ENCODE data around the gene UST.
"Not testable (repeated sequence)": the region's sequence is repeated elsewhere in the genome, so short reads cannot be mapped to it uniquely, and the experiment has no call there.

The UST gene

DNA sequence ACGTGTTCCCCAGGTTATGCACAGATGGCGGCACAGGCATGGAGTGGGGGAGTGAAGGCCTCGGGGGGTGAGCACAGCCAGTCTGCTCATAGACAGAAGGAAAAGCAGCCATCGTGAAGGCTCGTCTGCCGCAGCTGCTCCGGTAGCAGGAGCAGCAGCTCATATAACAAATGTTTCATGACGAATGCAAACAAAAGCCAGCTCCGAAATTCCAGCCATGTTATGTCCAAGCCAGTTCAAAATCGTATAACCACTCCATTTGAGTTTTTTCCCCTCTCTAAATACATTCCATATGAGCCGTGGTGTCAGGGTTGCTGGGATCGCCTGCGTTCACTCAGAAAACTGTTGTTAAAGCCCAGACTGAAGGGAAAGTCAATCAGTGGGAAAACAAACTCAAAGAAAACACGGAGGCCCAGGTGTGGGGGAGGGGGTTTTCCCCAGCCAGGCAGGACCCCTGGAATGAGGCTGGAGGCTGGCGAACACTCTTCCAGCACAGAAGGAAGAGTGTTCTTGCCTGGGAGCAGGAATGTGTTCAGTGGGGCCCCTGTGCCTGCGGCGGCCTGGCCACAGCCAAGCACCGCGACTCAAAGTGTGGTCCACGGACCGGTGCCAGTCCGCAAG, 290.3 kb downstream of the UST start:
- peak overlapping the region; percentile 15 for H3K27ac ChIP-seq (ENCODE audit: low read length, poor library complexity, severe bottlenecking)

DNA sequence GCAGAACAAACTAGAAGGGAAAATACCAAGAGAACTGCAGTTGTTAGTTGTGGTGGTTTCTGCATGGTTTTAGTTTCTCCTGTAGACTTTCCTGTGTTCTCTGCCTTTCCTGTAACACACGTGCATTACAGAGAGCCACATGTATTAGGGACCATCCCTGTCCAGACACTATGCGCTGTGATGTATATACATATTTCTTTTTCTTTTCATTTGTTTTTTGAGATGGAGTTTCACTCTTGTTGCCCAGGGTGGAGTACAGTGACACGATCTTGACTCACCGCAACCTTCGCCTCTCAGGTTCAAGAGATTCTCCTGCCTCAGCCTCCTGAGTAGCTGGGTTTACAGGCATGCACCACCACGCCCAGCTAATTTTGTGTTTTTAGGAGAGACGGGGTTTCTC, 292.2 kb downstream of the UST start:
- WGBS = 94% methylated on average over 5 of the region's 7 CpGs
- DNase-seq; H3K18ac ChIP-seq (ENCODE audit: low read depth in 1 of 2, low read length in 2 of 2); H3K27me3 ChIP-seq (ENCODE audit: control insufficient read depth in 1 of 2, insufficient read depth in 1 of 2, low read length in 2 of 2); H3K27ac ChIP-seq (ENCODE audit: low read length, poor library complexity, severe bottlenecking); H2BK15ac ChIP-seq (ENCODE audit: low read depth, poor library complexity, severe bottlenecking); H3K79me1 ChIP-seq (replicated peaks; ENCODE audit: low read length, poor library complexity, severe bottlenecking); H4K8ac ChIP-seq (ENCODE audit: low read length); H2BK5ac ChIP-seq (ENCODE audit: low read depth, low read length, poor library complexity, severe bottlenecking); H3K4me1 ChIP-seq (ENCODE audit: control insufficient read depth, insufficient read depth, low read depth, low read length); H3K9me3 ChIP-seq (ENCODE audit: control insufficient read depth, low read length); H3K4me3 ChIP-seq (ENCODE audit: insufficient read depth in 1 of 2, low read depth in 1 of 2, low read length in 2 of 2); H3K4ac ChIP-seq (ENCODE audit: low read depth in 1 of 2, low read length in 2 of 2); H3K36me3 ChIP-seq (ENCODE audit: control insufficient read depth in 1 of 2, insufficient read depth in 2 of 2, low read depth in 1 of 2, low read length in 2 of 2); H4K91ac ChIP-seq (ENCODE audit: low read length); H2BK12ac ChIP-seq (ENCODE audit: low read length in 2 of 2); H2BK120ac ChIP-seq (ENCODE audit: low read depth, low read length); H3K23ac ChIP-seq (ENCODE audit: low read length in 2 of 2); H3K4me2 ChIP-seq (ENCODE audit: low read length, poor library complexity, severe bottlenecking); H3K14ac ChIP-seq (ENCODE audit: low read length in 2 of 2); H3K9ac ChIP-seq (ENCODE audit: low read length); H2AFZ ChIP-seq (ENCODE audit: low read depth, low read length); H2AK5ac ChIP-seq (ENCODE audit: low read length, severe bottlenecking): not testable (repeated sequence)

More for the DNA sequence above, 290.3 kb downstream of the UST start:
- Histone ChIP-seq H2BK5ac (ENCODE audit: low read depth, low read length, poor library complexity, severe bottlenecking) (peak overlapping the region; percentile 20), H4K8ac (ENCODE audit: low read length) (peak overlapping the region; percentile 45), H2BK120ac (ENCODE audit: low read depth, low read length) (no peak overlapping the region), H3K9ac (ENCODE audit: low read length) (peak overlapping the region; percentile 21), H3K4ac (ENCODE audit: low read depth in 1 of 2, low read length in 2 of 2) (no peak overlapping the region), H3K36me3 (ENCODE audit: control insufficient read depth in 1 of 2, insufficient read depth in 2 of 2, low read depth in 1 of 2, low read length in 2 of 2) (no peaks in the 10 kb centered on the region), H2AFZ (ENCODE audit: low read depth, low read length) (no peak overlapping the region), H3K79me1 (replicated peaks; ENCODE audit: low read length, poor library complexity, severe bottlenecking) (no peaks in the 10 kb centered on the region), H4K91ac (ENCODE audit: low read length) (no peak overlapping the region), H3K4me3 (ENCODE audit: insufficient read depth in 1 of 2, low read depth in 1 of 2, low read length in 2 of 2) (no peak overlapping the region), H2BK15ac (ENCODE audit: low read depth, poor library complexity, severe bottlenecking) (no peak overlapping the region), H3K18ac (ENCODE audit: low read depth in 1 of 2, low read length in 2 of 2) (no peak overlapping the region), H3K4me2 (ENCODE audit: low read length, poor library complexity, severe bottlenecking) (no peak overlapping the region), H3K23ac (ENCODE audit: low read length in 2 of 2) (no peak overlapping the region), H3K9me3 (ENCODE audit: control insufficient read depth, low read length) (no peaks in the 10 kb centered on the region), H3K4me1 (ENCODE audit: control insufficient read depth, insufficient read depth, low read depth, low read length) (peaks cover 14% of the 10 kb centered on the region), H3K27me3 (ENCODE audit: control insufficient read depth in 1 of 2, insufficient read depth in 1 of 2, low read length in 2 of 2) (no peaks in the 10 kb centered on the region), H2AK5ac (ENCODE audit: low read length, severe bottlenecking) (peak overlapping the region; percentile 3), H3K14ac (ENCODE audit: low read length in 2 of 2) (peak overlapping the region in 1 of 2 experiments; percentile 62), H2BK12ac (ENCODE audit: low read length in 2 of 2) (no peak overlapping the region)
- WGBS = 79% methylated on average over 22 of the region's 22 CpGs
- no peak for DNase-seq

DNA sequence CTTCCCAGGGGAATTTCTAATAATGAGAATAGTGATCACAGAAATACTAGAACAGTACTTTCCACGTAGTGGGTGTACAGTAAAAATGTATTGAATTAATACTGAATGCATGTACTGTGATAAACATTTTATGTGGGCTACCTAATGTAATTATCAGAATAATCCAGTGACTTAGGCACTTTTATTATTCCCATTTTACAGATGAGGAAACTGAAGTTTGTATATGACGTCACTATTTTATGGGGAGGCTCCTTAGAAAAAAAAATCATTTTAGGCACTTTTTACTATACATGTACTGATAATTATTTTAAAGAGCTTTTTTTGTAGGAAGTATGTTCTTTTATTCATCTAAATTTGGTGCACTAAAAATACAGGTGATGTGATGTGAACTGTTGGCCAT, 295.1 kb downstream of the UST start:
- no peak overlapping the region for H2AK5ac ChIP-seq (ENCODE audit: low read length, severe bottlenecking)

DNA sequence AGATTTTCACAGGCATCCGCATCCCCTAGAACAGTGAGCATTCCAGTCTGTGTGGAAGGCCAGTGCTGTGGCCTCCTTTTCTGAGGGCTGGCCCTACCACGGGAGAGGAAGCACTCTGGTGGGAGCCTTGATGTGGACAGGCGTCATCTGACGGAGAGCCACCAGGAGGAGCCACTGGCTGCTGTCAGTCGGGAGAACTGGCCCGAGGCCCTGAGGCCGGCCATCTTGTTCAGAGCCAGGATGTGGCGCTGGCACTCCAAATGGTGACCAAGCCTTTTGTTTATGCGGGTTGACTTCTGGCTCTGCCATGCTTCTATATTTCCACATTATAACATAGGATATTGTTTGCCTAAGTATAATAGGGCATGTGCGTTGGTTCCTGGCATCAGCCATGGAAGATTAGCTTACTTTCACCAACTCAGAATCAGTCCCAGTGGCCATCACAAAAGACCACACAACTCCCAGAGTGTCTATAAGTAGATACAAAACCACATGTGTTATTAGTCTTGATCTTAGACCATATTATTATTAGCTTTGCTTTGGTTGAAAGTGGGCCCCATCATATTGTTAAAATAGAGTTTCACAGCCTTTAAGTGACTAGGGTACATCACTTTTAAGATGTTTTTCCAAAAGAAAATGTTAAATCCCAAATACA, 296.8 kb downstream of the UST start:
- no peak overlapping the region for H2AK5ac ChIP-seq (ENCODE audit: low read length, severe bottlenecking)
- no peak overlapping the region for H3K4ac ChIP-seq (ENCODE audit: low read depth in 1 of 2, low read length in 2 of 2)
- H3K36me3 ChIP-seq (ENCODE audit: control insufficient read depth in 1 of 2, insufficient read depth in 2 of 2, low read depth in 1 of 2, low read length in 2 of 2) = no peaks in the 10 kb centered on the region
- H3K9me3 ChIP-seq (ENCODE audit: control insufficient read depth, low read length) = no peaks in the 10 kb centered on the region
- no peak overlapping the region for H2BK12ac ChIP-seq (ENCODE audit: low read length in 2 of 2)
- H2AFZ ChIP-seq (ENCODE audit: low read depth, low read length) = no peak overlapping the region
- H4K91ac ChIP-seq (ENCODE audit: low read length) = no peak overlapping the region
- DNase-seq = no peak
- no peak overlapping the region for H2BK15ac ChIP-seq (ENCODE audit: low read depth, poor library complexity, severe bottlenecking)
- H3K18ac ChIP-seq (ENCODE audit: low read depth in 1 of 2, low read length in 2 of 2) = no peak overlapping the region
- H3K9ac ChIP-seq (ENCODE audit: low read length) = no peak overlapping the region
- no peak overlapping the region for H3K4me3 ChIP-seq (ENCODE audit: insufficient read depth in 1 of 2, low read depth in 1 of 2, low read length in 2 of 2)
- H3K4me2 ChIP-seq (ENCODE audit: low read length, poor library complexity, severe bottlenecking) = no peak overlapping the region
- no peaks in the 10 kb centered on the region for H3K79me1 ChIP-seq (replicated peaks; ENCODE audit: low read length, poor library complexity, severe bottlenecking)
- 98% methylated on average over 6 of the region's 10 CpGs for WGBS
- H2BK5ac ChIP-seq (ENCODE audit: low read depth, low read length, poor library complexity, severe bottlenecking) = no peak overlapping the region
- H3K23ac ChIP-seq (ENCODE audit: low read length in 2 of 2) = no peak overlapping the region
- H3K14ac ChIP-seq (ENCODE audit: low read length in 2 of 2) = no peak overlapping the region
- no peak overlapping the region for H3K27ac ChIP-seq (ENCODE audit: low read length, poor library complexity, severe bottlenecking)
- H2BK120ac ChIP-seq (ENCODE audit: low read depth, low read length) = no peak overlapping the region
- H3K4me1 ChIP-seq (ENCODE audit: control insufficient read depth, insufficient read depth, low read depth, low read length) = no peaks in the 10 kb centered on the region
- H3K27me3 ChIP-seq (ENCODE audit: control insufficient read depth in 1 of 2, insufficient read depth in 1 of 2, low read length in 2 of 2) = no peaks in the 10 kb centered on the region
- no peak overlapping the region for H4K8ac ChIP-seq (ENCODE audit: low read length)

More for the DNA sequence above, 295.1 kb downstream of the UST start:
- Histone ChIP-seq H2AFZ (ENCODE audit: low read depth, low read length) (no peak overlapping the region), H3K4me3 (ENCODE audit: insufficient read depth in 1 of 2, low read depth in 1 of 2, low read length in 2 of 2) (no peak overlapping the region), H3K27ac (ENCODE audit: low read length, poor library complexity, severe bottlenecking) (no peak overlapping the region), H3K23ac (ENCODE audit: low read length in 2 of 2) (no peak overlapping the region), H4K8ac (ENCODE audit: low read length) (no peak overlapping the region), H3K18ac (ENCODE audit: low read depth in 1 of 2, low read length in 2 of 2) (no peak overlapping the region), H3K9me3 (ENCODE audit: control insufficient read depth, low read length) (no peaks in the 10 kb centered on the region), H3K4me1 (ENCODE audit: control insufficient read depth, insufficient read depth, low read depth, low read length) (peaks cover 6% of the 10 kb centered on the region), H2BK5ac (ENCODE audit: low read depth, low read length, poor library complexity, severe bottlenecking) (no peak overlapping the region), H4K91ac (ENCODE audit: low read length) (no peak overlapping the region), H3K79me1 (replicated peaks; ENCODE audit: low read length, poor library complexity, severe bottlenecking) (no peaks in the 10 kb centered on the region), H3K4ac (ENCODE audit: low read depth in 1 of 2, low read length in 2 of 2) (no peak overlapping the region), H2BK120ac (ENCODE audit: low read depth, low read length) (no peak overlapping the region), H3K9ac (ENCODE audit: low read length) (no peak overlapping the region), H3K14ac (ENCODE audit: low read length in 2 of 2) (no peak overlapping the region), H3K27me3 (ENCODE audit: control insufficient read depth in 1 of 2, insufficient read depth in 1 of 2, low read length in 2 of 2) (no peaks in the 10 kb centered on the region), H2BK15ac (ENCODE audit: low read depth, poor library complexity, severe bottlenecking) (no peak overlapping the region), H3K36me3 (ENCODE audit: control insufficient read depth in 1 of 2, insufficient read depth in 2 of 2, low read depth in 1 of 2, low read length in 2 of 2) (no peaks in the 10 kb centered on the region), H2BK12ac (ENCODE audit: low read length in 2 of 2) (no peak overlapping the region), H3K4me2 (ENCODE audit: low read length, poor library complexity, severe bottlenecking) (no peak overlapping the region)
- 100% methylated on average over 1 of the region's 2 CpGs for WGBS
- no peak for DNase-seq

Measured in mesenchymal stem cell (in vitro differentiated cells and primary cell).